HG02885 (cell line): Measurements from ENCODE around the gene RAB7A.
"Not testable (repeated sequence)": the region's sequence is repeated elsewhere in the genome, so short reads cannot be mapped to it uniquely, and the experiment has no call there.

Experiments
- ATAC-seq: cut with Tn5 transposase; IDR thresholded peaks from one replicate; pipeline ENCODE4 v1.9.1; 2021; ENCODE audit warnings: mild to moderate bottlenecking; ENCODE audit not compliant: unreplicated experiment, poor library complexity

The RAB7A gene

GRCh38 chr3:128808672-128809071 lies 82.7 kb downstream of the RAB7A start:
- no peak for ATAC-seq

- ATAC-seq, result no peak
These were observed 87.1 kb downstream of the RAB7A start for GRCh38 chr3:128813097-128813496.

DNA sequence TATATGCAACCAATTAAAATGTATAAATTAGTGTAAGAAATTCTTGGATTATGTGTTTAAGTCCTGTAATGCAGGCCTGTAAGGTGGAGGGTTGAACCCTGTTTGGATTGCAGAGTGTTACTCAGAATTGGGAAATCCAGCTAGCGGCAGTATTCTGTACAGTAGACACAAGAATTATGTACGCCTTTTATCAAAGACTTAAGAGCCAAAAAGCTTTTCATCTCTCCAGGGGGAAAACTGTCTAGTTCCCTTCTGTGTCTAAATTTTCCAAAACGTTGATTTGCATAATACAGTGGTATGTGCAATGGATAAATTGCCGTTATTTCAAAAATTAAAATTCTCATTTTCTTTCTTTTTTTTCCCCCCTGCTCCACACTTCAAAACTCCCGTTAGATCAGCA lies 88.1 kb downstream of the RAB7A start:
- no peak for ATAC-seq

DNA sequence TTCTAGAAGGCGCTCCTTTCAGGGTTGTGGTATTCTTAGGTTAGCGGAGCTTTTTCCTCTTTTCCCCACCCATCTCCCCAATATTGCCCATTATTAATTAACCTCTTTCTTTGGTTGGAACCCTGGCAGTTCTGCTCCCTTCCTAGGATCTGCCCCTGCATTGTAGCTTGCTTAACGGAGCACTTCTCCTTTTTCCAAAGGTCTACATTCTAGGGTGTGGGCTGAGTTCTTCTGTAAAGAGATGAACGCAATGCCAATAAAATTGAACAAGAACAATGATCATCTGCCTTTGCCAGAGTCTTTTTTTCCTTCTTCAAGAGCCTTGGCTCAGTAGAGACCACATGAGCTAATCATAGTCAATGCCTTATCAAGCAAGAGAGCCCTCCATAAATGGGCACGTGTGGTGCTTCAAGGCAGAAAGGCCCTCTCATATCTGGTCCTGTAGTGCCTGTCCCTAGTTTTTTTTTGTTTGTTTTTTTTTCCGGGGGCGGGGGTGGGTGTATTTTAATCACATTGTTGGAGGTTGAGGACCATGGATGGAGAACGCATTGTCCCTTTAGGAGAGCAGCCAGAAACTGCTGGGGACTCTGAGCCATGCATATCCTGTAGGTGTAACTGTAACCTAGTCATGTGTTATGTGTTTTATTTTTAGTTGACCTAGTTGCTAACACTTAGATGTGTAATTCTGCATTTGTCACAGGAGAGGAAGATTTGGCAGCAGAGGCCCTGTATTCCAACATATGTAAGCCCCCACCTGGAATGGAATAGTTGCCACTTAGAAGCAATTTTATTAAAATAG lies 88.7 kb downstream of the RAB7A start:
- ATAC-seq, result no peak

DNA sequence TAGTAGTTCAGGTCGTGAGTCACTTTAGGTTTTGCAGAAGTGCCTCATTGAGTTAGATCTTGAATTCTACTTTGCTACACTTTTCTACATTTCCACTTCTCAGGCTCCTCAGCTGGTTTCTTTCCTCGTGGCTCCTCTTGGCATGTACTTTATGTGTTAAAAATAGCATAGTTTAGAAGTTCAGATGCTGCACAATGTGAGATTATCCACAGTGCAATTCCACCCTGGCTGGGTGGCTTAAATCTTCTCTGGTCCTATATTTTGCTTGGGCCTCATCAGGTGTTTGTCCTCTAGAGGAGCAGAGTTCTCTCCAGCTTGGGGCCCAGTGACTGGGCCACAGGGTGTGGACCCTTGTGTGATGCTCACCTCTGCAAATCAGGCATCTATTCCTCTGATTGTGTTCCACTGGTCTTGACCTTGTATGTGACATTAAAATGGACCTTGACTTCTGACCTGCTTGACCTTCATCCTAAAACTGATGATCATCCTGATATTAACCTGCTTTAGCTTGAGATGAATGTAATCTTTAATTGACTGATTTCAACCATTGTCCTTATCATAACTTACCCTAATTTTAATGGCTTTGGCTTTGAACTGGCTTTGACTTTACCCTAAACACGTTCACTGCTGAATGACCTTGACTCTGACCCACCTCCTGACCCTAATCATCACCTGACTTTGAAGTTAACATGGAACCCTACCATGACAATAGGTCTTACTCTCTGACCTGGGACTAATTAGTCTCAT lies 89.5 kb downstream of the RAB7A start:
- ATAC-seq, result no peak

DNA sequence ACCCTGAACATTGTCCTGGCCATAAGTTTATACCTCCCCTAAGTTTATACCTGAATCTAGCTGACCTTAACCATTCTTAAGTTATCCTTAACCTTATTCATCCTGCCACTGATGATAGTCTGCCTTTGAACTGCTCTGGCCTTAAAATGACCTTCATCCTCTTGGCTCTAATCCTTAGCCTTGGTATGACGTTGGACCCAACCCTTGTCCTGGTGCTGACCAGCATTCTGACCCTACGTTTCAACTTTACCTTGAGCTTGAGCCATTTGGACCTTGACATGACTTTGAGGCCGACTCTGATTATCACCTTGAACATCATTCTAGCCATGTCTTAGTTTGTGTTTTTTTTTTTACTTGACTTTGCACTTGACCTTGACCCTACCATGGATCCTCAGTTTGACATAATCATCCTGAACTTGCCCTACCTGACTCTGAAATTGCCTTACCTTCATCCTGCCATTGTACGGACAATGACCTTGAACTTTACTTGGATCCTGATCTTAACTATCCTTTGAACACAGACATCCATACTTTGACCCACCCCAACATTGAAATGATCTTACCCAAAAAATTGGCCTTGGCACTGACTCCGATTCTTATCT lies 92.3 kb downstream of the RAB7A start:
- no peak for ATAC-seq

- no peak for ATAC-seq
These were observed 94.4 kb downstream of the RAB7A start for GRCh38 chr3:128820252-128820839.

DNA sequence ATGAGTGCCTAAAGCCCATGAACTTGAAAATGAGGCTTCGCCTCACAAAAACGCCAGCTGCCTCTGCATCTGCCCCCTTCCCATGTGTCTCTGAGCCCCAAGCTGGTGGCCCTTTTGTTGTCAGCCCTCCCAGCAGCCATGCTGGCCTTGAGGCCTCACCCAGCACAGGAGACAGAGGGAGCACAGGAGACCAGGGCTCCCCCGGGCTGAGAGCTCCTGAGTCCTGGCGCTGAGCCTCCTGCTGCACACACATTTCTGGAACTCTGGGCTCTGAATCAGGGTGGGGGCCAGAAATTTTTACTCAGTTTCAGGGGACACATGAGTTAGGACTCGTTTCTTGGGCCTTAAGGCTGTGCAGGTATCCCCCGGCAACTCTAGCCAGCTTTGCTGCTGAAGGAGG lies 97.0 kb downstream of the RAB7A start:
- ATAC-seq, result no peak

DNA sequence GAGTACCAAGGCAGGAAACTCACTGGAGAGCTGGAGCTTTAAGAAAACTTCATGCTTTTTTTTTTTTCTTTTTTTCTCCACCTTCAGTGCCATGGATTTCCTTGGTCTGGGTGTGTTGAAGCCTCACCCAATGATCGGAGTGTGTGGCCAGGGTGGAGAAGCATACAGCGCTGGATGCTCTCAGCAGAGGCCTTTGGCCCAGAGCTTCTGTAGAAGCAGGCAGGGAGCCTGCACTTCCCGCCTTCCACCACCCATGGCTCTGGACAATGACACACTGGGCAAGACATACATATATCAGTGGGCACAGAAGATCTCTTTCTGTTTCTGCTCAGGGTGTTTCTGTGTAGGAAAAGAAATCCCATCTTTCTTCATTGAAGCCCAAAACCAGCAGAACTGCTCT lies 97.6 kb downstream of the RAB7A start:
- no peak for ATAC-seq

- ATAC-seq, result no peak
These were observed 98.3 kb downstream of the RAB7A start for GRCh38 chr3:128824132-128824850.

GRCh38 chr3:128825117-128825725 lies 99.2 kb downstream of the RAB7A start:
- no peak for ATAC-seq

GRCh38 chr3:128829087-128829486 lies 103.1 kb downstream of the RAB7A start:
- not testable (repeated sequence) for ATAC-seq

DNA sequence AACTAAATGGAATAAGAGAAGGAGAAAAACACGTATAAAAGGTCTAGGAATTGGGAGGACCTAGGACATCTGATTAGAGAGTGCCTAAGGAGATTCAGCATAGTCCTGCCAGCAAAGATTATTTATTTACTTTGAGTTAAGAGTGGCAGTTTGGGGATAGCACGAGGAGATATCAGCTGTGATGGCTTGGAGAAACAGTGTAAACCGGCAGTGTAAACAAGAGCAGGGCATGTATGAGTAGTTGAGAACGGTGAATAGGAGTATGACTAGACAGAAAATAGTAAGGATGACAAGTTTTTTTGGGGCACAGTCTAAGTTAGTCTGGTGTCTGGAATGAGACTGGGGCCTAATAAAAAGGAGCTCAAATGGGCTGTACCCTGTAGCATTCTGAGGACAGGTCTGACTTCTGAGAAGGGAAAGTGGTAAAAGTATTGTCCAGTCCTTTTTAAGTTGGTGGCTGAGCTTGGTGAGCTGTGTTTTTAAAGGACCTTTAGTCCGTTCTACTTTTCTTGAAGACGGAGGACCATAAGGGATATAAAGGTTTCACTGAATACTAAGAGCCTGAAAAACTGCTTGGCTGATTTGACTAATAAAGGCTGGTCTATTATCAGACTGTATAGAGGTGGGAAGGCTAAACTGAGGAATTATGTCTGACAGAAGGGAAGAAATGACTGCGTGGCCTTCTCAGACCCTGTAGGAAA lies 104.1 kb downstream of the RAB7A start:
- ATAC-seq, result not testable (repeated sequence)

- not testable (repeated sequence) for ATAC-seq
These were observed 104.8 kb downstream of the RAB7A start for GRCh38 chr3:128830762-128831161.

- not testable (repeated sequence) for ATAC-seq
These were observed 107.0 kb downstream of the RAB7A start for GRCh38 chr3:128832979-128833378.

DNA sequence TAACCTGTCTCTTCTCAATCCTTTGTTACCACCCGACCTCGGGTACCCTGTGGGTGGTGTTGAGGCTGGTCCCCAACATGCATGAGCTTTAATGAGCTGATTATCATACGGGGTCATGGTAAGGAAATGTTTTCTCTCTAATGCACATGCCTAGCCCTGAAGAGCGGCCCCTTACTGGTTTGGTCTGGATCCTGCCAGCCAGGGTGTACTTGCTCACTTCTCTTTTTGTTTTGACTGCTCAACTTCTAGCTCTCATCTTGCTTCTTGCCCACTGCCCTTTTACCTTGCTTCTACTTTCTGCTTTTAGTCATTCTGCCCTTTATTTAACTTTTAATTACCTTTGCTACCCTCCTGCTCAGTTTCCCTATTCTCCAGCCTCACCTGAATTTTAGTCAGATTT lies 109.1 kb downstream of the RAB7A start:
- no peak for ATAC-seq

DNA sequence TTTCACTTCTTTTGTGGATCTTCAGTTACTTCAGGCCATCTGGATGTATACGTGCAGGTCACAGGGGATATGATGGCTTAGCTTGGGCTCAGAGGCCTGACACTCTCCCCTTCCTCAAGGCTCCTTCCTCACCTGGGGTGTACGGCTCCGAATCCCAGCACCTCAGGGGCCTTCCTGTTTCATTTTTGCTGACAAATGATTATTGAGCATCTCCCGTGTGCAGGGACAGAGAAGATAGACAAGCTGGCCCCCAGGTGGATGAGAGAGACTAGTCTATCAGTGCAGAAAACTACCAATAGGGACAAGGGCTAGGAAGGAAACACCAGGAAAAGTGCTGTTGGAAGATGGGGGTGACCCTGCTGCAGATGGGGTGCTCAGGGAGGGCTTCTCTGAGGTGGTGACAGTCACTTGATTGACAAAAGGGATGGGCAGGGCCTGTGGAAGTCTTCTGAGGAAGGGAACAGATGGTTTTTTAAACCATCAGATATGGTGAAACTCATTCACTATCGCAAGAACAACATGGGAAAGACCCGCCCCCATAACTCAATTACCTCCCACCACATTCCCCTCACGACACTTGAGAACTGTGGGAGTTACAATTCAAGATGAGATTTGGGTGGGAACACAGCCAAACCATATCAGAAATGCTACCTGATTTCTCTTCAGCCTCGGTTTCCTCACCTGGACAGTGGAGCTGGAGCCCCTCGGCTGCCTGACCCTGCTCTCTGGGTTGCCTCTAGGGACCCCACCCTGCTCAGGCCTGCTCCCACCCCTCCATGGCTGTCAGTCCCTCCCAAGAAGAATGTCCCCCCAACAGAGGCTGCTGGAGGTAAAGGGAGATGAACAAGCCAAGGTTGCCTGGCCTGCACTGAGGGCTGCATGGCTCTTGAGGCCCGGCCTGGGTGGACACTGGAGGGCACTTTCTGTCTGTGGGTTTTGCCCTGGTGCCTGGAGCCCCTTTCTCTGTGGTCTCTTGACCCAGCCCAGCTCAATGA lies 116.2 kb downstream of the RAB7A start:
- ATAC-seq, result no peak

DNA sequence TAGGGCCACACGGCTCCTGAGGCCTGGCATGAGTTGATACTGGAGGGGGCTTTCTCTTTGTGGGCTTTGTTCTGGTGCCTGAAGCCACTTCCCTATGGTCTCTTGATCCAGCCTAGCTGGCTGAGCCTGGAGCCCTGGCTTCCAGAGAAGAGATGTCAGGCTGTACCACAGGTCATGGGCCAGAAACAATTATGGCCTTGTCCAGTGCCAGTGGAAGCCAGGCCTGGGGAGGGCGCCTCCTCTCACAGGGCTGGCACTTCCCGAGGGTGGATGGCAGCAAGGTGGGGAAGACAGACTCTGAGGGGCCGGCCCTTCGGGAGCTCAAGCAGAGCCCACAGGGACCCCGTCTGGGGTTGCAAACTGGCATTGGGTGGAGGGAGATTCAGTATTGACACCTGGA lies 118.5 kb downstream of the RAB7A start:
- no peak for ATAC-seq
